HepG2 (cell line): ENCODE measurements around the gene KIAA1549. TPM values are rescaled to one million over a fixed set of nuclear protein-coding genes. Genes with fewer than 3 reads are reported as not detected.

Source experiments
- ARNTL ChIP-seq: sonication (generic); formaldehyde crosslinking; IDR thresholded peaks from 2 replicates; pipeline ENCODE4 v1.4.0; 2020; ENCODE audit warnings: mild to moderate bottlenecking, missing genetic modification reagents
- DBP ChIP-seq: sonication (generic); formaldehyde crosslinking; IDR thresholded peaks from 2 replicates; pipeline ENCODE4 v1.4.0; 2020; ENCODE audit warnings: missing genetic modification reagents; ENCODE audit errors: not compliant biosample characterization
- HIC2 ChIP-seq: sonication (generic); formaldehyde crosslinking; IDR thresholded peaks from 2 replicates; pipeline ENCODE4 v1.9.0; 2022; ENCODE audit warnings: low read depth, missing genetic modification reagents
- HIVEP1 ChIP-seq: sonication (generic); formaldehyde crosslinking; IDR thresholded peaks from 2 replicates; pipeline ENCODE4 v1.4.0; 2020; ENCODE audit warnings: mild to moderate bottlenecking, missing genetic modification reagents
- MXD1 ChIP-seq: sonication (generic); formaldehyde crosslinking; IDR thresholded peaks from 2 replicates; pipeline ENCODE4 v1.4.0; 2020; ENCODE audit warnings: mild to moderate bottlenecking, missing genetic modification reagents
- PPARG ChIP-seq: conservative IDR thresholded peaks from 2 replicates; pipeline ENCODE4 v1.6.1; 2016; ENCODE audit warnings: missing biosample characterization, missing genetic modification reagents
- RBM39 ChIP-seq: fragments of 200-400 bp; formaldehyde crosslinking; IDR thresholded peaks from one replicate; pipeline ENCODE4 v1.6.1; 2018; ENCODE audit warnings: antibody characterized with exemption, mild to moderate bottlenecking, low read depth, low read length; ENCODE audit not compliant: poor library complexity, severe bottlenecking
- SIN3A ChIP-seq: IDR thresholded peaks from 2 replicates; pipeline ENCODE4 v1.6.1; 2011; ENCODE audit warnings: low read depth, mild to moderate bottlenecking, control low read depth, low read length, borderline replicate concordance
- TARDBP ChIP-seq: sonication (generic); formaldehyde crosslinking; IDR thresholded peaks from 2 replicates; pipeline ENCODE4 v1.8.0; 2022; ENCODE audit warnings: mild to moderate bottlenecking, missing genetic modification reagents
- TFDP2 ChIP-seq: sonication (generic); formaldehyde crosslinking; IDR thresholded peaks from 2 replicates; pipeline ENCODE4 v1.4.0; 2020; ENCODE audit warnings: missing genetic modification reagents
- ZKSCAN8 ChIP-seq: IDR thresholded peaks from 2 replicates; pipeline ENCODE4 v1.6.1; 2016; ENCODE audit warnings: borderline replicate concordance, missing genetic modification reagents, missing compliant biosample characterization
- ZMAT3 ChIP-seq: sonication (generic); formaldehyde crosslinking; conservative IDR thresholded peaks from 2 replicates; pipeline ENCODE4 v1.7.0; 2021; ENCODE audit warnings: missing genetic modification reagents
- ZNF101 ChIP-seq: sonication (generic); formaldehyde crosslinking; IDR thresholded peaks from 2 replicates; pipeline ENCODE4 v1.4.0; 2020; ENCODE audit warnings: mild to moderate bottlenecking, low read depth, missing genetic modification reagents, borderline replicate concordance
- ZNF230 ChIP-seq: sonication (generic); formaldehyde crosslinking; IDR thresholded peaks from 2 replicates; pipeline ENCODE4 v1.4.0; 2020; ENCODE audit warnings: mild to moderate bottlenecking, missing genetic modification reagents
- ZNF275 ChIP-seq: sonication (generic); formaldehyde crosslinking; IDR thresholded peaks from 2 replicates; pipeline ENCODE4 v1.8.0; 2022; ENCODE audit warnings: missing genetic modification reagents, mild to moderate bottlenecking, inconsistent platforms, borderline replicate concordance
- ZNF362 ChIP-seq: sonication (generic); formaldehyde crosslinking; IDR thresholded peaks from 2 replicates; pipeline ENCODE4 v1.4.0; 2020; ENCODE audit warnings: missing genetic modification reagents, mild to moderate bottlenecking, borderline replicate concordance
- ZNF44 ChIP-seq: sonication (generic); formaldehyde crosslinking; IDR thresholded peaks from 2 replicates; pipeline ENCODE4 v1.5.1; 2020; ENCODE audit warnings: mild to moderate bottlenecking, missing genetic modification reagents
- ZNF513 ChIP-seq: sonication (generic); formaldehyde crosslinking; conservative IDR thresholded peaks from 2 replicates; pipeline ENCODE4 v1.5.0; 2020; ENCODE audit warnings: missing genetic modification reagents
- ZNF878 ChIP-seq: sonication (generic); formaldehyde crosslinking; IDR thresholded peaks from 2 replicates; pipeline ENCODE4 v1.8.1; 2023; ENCODE audit warnings: mild to moderate bottlenecking, missing genetic modification reagents, moderate library complexity
- polyA plus RNA-seq, 8 experiments: library from polyadenylated mRNA; depleted of rRNA in 3 of 8; stranded (reverse) in 7 of 8; unstranded in 1 of 8; fragments of >200 nt; fragmentation: Illumina TruSeq in 4 of 8; extraction: Trizol in 4 of 8; gene quantifications; 2 replicates each; pipeline versions ENCODE4 v1.2.1 to v1.2.3, GENCODE V29; 2011 to 2016; ENCODE audit warnings: low read depth in 4 of 8, missing spikeins in 1 of 8, mixed read lengths in 1 of 8; ENCODE audit not compliant: insufficient read depth in 1 of 8
- total RNA-seq, 5 experiments: library from RNA; depleted of rRNA; stranded (reverse); fragments of >200 nt; fragmentation: Illumina TruSeq; extraction: Trizol; gene quantifications; 2 replicates each; pipeline ENCODE4 v1.2.3, GENCODE V29; 2016; ENCODE audit warnings: low read depth in 1 of 5

The KIAA1549 gene
- total and polyA plus RNA-seq, 2 of the 13 experiments (the other 11 are each of a cell fraction or from before 2014, with no cell fraction given): 1.1 to 1.8 TPM

- TF ChIP-seq HIC2 (CRISPR knock-in tag) (no peak; the same call in 1 of the 2 replicates), SIN3A (no peak), ZNF513 (CRISPR knock-in tag) (no peak), TARDBP (CRISPR knock-in tag) (peak; percentile 34; the same call in 1 of the 2 replicates), ZMAT3 (CRISPR knock-in tag) (no peak), ZKSCAN8 (CRISPR knock-in tag) (no peak), ZNF101 (CRISPR knock-in tag) (no peak), ZNF362 (CRISPR knock-in tag) (no peak), ZNF275 (CRISPR knock-in tag) (no peak), ZNF230 (CRISPR knock-in tag) (no peak), RBM39 (no peak), ZNF878 (no peak), HIVEP1 (no peak), ZNF44 (no peak), PPARG (CRISPR knock-in tag) (peak; percentile 85), TFDP2 (CRISPR knock-in tag) (no peak), MXD1 (CRISPR knock-in tag) (no peak), DBP (no peak), ARNTL (CRISPR knock-in tag) (no peak)
Measured at GRCh38 chr7:138890499-138891445, 90.4 kb downstream of the KIAA1549 start (continued).
